Astrocyte (in vitro differentiated cells and primary cell): Measurements from ENCODE around the gene ZNF3. TPM values are rescaled to one million over a fixed set of nuclear protein-coding genes. Genes with fewer than 3 reads are reported as not detected.

Experiments used
- DNase-seq: peaks from one replicate; pipeline ENCODE4 v3.0.0-alpha.2; 2010; ENCODE audit warnings: low read depth
- FAIRE-seq: peaks from 2 replicates; lab custom pipeline; 2011; peaks lifted over from hg19 to GRCh38; lab: Jason Lieb, UNC
- H2AFZ ChIP-seq: 2 replicates; pipeline ENCODE4 v1.6.0; 2012; ENCODE audit warnings: low read depth, low read length, inconsistent platforms
- H3K27ac ChIP-seq: 2 replicates; pipeline ENCODE4 v1.5.1; 2011; ENCODE audit warnings: low read depth, low read length, inconsistent platforms
- H3K27me3 ChIP-seq: 2 replicates; pipeline ENCODE4 v1.6.0; 2011; ENCODE audit warnings: low read length, inconsistent platforms; ENCODE audit not compliant: insufficient read depth
- H3K36me3 ChIP-seq: 2 replicates; pipeline ENCODE4 v1.5.1; 2011; ENCODE audit warnings: low read length, inconsistent platforms; ENCODE audit not compliant: insufficient read depth
- H3K4me1 ChIP-seq: 2 replicates; pipeline ENCODE4 v1.5.1; 2011; ENCODE audit warnings: low read length, inconsistent platforms; ENCODE audit not compliant: insufficient read depth
- H3K4me2 ChIP-seq: 2 replicates; pipeline ENCODE4 v1.6.0; 2012; ENCODE audit warnings: low read length, inconsistent platforms
- H3K4me3 ChIP-seq: 2 replicates; pipeline ENCODE4 v1.5.1; 2011; ENCODE audit warnings: low read depth, mild to moderate bottlenecking, low read length, inconsistent platforms; ENCODE audit not compliant: insufficient read depth
- H3K79me2 ChIP-seq: 2 replicates; pipeline ENCODE4 v1.6.0; 2012; ENCODE audit warnings: mild to moderate bottlenecking, low read length, inconsistent platforms; ENCODE audit not compliant: insufficient read depth
- H3K9ac ChIP-seq: 2 replicates; pipeline ENCODE4 v1.6.0; 2012; ENCODE audit warnings: mild to moderate bottlenecking, low read length, inconsistent platforms
- H3K9me3 ChIP-seq: 2 replicates; pipeline ENCODE4 v1.5.1; 2012; ENCODE audit warnings: low read depth, mild to moderate bottlenecking, low read length, inconsistent platforms; ENCODE audit not compliant: insufficient read depth
- H4K20me1 ChIP-seq: 2 replicates; pipeline ENCODE4 v1.6.0; 2012; ENCODE audit warnings: low read length, inconsistent platforms; ENCODE audit not compliant: insufficient read depth
- H3K27ac Mint-ChIP-seq: one replicate; pipeline ENCODE4 v1.8.0; 2021; ENCODE audit warnings: mild to moderate bottlenecking, mixed read lengths; ENCODE audit not compliant: unreplicated experiment
- H3K27me3 Mint-ChIP-seq: one replicate; pipeline ENCODE4 v1.8.0; 2021; ENCODE audit warnings: low read depth, mixed read lengths; ENCODE audit not compliant: unreplicated experiment
- H3K36me3 Mint-ChIP-seq: one replicate; pipeline ENCODE4 v1.8.0; 2021; ENCODE audit warnings: low read depth, mixed read lengths; ENCODE audit not compliant: unreplicated experiment
- H3K4me1 Mint-ChIP-seq: one replicate; pipeline ENCODE4 v1.8.0; 2021; ENCODE audit warnings: low read depth, mixed read lengths; ENCODE audit not compliant: unreplicated experiment
- H3K4me3 Mint-ChIP-seq: one replicate; pipeline ENCODE4 v1.8.0; 2021; ENCODE audit warnings: mild to moderate bottlenecking, moderate library complexity, mixed read lengths; ENCODE audit not compliant: unreplicated experiment
- H3K9me3 Mint-ChIP-seq: one replicate; pipeline ENCODE4 v1.8.0; 2021; ENCODE audit warnings: mild to moderate bottlenecking, mixed read lengths; ENCODE audit not compliant: unreplicated experiment
- CTCF ChIP-seq: IDR thresholded peaks from 2 replicates; pipeline ENCODE4 v1.5.1; 2011; ENCODE audit warnings: low read depth, mild to moderate bottlenecking, inconsistent platforms, low read length, moderate library complexity; ENCODE audit not compliant: insufficient read depth
- EZH2 ChIP-seq: IDR thresholded peaks from 2 replicates; pipeline ENCODE4 v1.6.1; 2012; ENCODE audit warnings: mild to moderate bottlenecking, low read length, inconsistent platforms; ENCODE audit not compliant: insufficient read depth
- total RNA-seq: library from RNA; stranded (reverse); gene quantifications from 2 replicates; pipeline ENCODE4 v1.2.1, GENCODE V29; 2021

ZNF3 gene
- total RNA-seq, 1 donor from 2014 or later = 24.0 TPM

GRCh38 chr7:100023526-100023925 lies 58.0 kb downstream of the ZNF3 start:
- Histone ChIP-seq H3K27ac (no peak overlapping the region), H3K79me2 (peaks cover 53% of the 10 kb centered on the region), H3K4me1 (peaks cover 4% of the 10 kb centered on the region), H3K4me3 (no peak overlapping the region), H3K36me3 (peaks cover 34% of the 10 kb centered on the region), H2AFZ (no peak overlapping the region), H3K9me3 (no peaks in the 10 kb centered on the region), H3K9ac (no peak overlapping the region), H3K27me3 (no peaks in the 10 kb centered on the region), H4K20me1 (peaks cover 50% of the 10 kb centered on the region), H3K4me2 (no peak overlapping the region)
- H3K36me3 Mint-ChIP-seq = peaks cover 7% of the 10 kb centered on the region
- H3K4me1 Mint-ChIP-seq = peaks cover 7% of the 10 kb centered on the region
- no peak overlapping the region for H3K27ac Mint-ChIP-seq
- no peaks in the 10 kb centered on the region for H3K27me3 Mint-ChIP-seq
- DNase-seq (no peak), FAIRE-seq (no peak)
- no peak for TF ChIP-seq CTCF
- no peak for TF ChIP-seq EZH2
- H3K9me3 Mint-ChIP-seq = no peaks in the 10 kb centered on the region
- no peak overlapping the region for H3K4me3 Mint-ChIP-seq

- Histone ChIP-seq H3K9me3 (no peaks in the 10 kb centered on the region), H4K20me1 (peaks cover 57% of the 10 kb centered on the region), H3K9ac (no peak overlapping the region), H3K27ac (no peak overlapping the region), H3K4me2 (no peak overlapping the region), H3K27me3 (no peaks in the 10 kb centered on the region), H3K79me2 (peaks cover 62% of the 10 kb centered on the region), H2AFZ (no peak overlapping the region), H3K4me1 (peaks cover 4% of the 10 kb centered on the region), H3K4me3 (no peak overlapping the region), H3K36me3 (peaks cover 29% of the 10 kb centered on the region)
- no peaks in the 10 kb centered on the region for H3K27me3 Mint-ChIP-seq
- no peak overlapping the region for H3K27ac Mint-ChIP-seq
- no peak for TF ChIP-seq EZH2
- no peak for TF ChIP-seq CTCF
- H3K9me3 Mint-ChIP-seq = no peaks in the 10 kb centered on the region
- H3K4me1 Mint-ChIP-seq = peaks cover 8% of the 10 kb centered on the region
- H3K4me3 Mint-ChIP-seq = no peak overlapping the region
- DNase-seq (no peak), FAIRE-seq (no peak)
- peaks cover 4% of the 10 kb centered on the region for H3K36me3 Mint-ChIP-seq
Measured at GRCh38 chr7:100022621-100023020, 58.9 kb downstream of the ZNF3 start.

- Histone ChIP-seq H3K9me3 (no peaks in the 10 kb centered on the region), H2AFZ (no peak overlapping the region), H3K27me3 (no peaks in the 10 kb centered on the region), H3K4me1 (peaks cover 14% of the 10 kb centered on the region), H3K9ac (no peak overlapping the region), H4K20me1 (peaks cover 65% of the 10 kb centered on the region), H3K36me3 (peaks cover 23% of the 10 kb centered on the region), H3K27ac (no peak overlapping the region), H3K79me2 (peaks cover 76% of the 10 kb centered on the region), H3K4me2 (no peak overlapping the region), H3K4me3 (no peak overlapping the region)
- TF ChIP-seq CTCF (no peak), EZH2 (no peak)
- H3K27ac Mint-ChIP-seq = no peak overlapping the region
- FAIRE-seq (no peak), DNase-seq (no peak)
- no peak overlapping the region for H3K4me3 Mint-ChIP-seq
- H3K27me3 Mint-ChIP-seq = no peaks in the 10 kb centered on the region
- peaks cover 4% of the 10 kb centered on the region for H3K36me3 Mint-ChIP-seq
- H3K9me3 Mint-ChIP-seq = no peaks in the 10 kb centered on the region
- H3K4me1 Mint-ChIP-seq = peaks cover 12% of the 10 kb centered on the region
Measured at GRCh38 chr7:100021297-100021696, 60.2 kb downstream of the ZNF3 start.
